Transverse colon (tissue), 4 donors: ENCODE data around the gene AGRN. TPM values are rescaled to one million over a fixed set of nuclear protein-coding genes. Genes with fewer than 3 reads are reported as not detected.
A peak's percentile ranks its signal among the peaks of the same experiment; 100 is the strongest.

Experiments
- DNase-seq: peaks from one replicate; pipeline ENCODE4 v3.0.0-alpha.2; 2019
- H3K27ac ChIP-seq, 4 donors: fragments of 200-600 bp; sonication (generic); 2 replicates each; pipeline ENCODE4 v1.5.1; 2016 to 2018; ENCODE audit warnings: inconsistent platforms in 4 of 4
- H3K27me3 ChIP-seq: fragments of 200-600 bp; sonication (generic); 2 replicates; pipeline ENCODE4 v1.5.1; 2017; ENCODE audit warnings: inconsistent platforms
- H3K36me3 ChIP-seq, 4 donors: fragments of 200-600 bp; sonication (generic); 2 replicates each; pipeline ENCODE4 v1.5.1; 2017 to 2019; ENCODE audit warnings: inconsistent platforms in 4 of 4
- H3K4me1 ChIP-seq, 4 donors: fragments of 200-600 bp; sonication (generic); 2 replicates each; pipeline ENCODE4 v1.5.1; 2017 to 2020; ENCODE audit warnings: inconsistent platforms in 4 of 4
- H3K4me3 ChIP-seq, 4 donors: fragments of 200-600 bp; sonication (generic); 1 replicate in 1 of 4; 2 replicates in 3 of 4; pipeline versions ENCODE4 v1.5.1 to v1.6.1; 2017 to 2019; ENCODE audit warnings: inconsistent platforms in 4 of 4
- H3K9me3 ChIP-seq, 2 donors: fragments of 200-600 bp; sonication (generic); 2 replicates each; pipeline ENCODE4 v1.5.1; 2017 to 2019; ENCODE audit warnings: inconsistent platforms in 2 of 2
- CTCF ChIP-seq, 5 experiments: fragments of 200-600 bp in 3 of 5; fragments of 450-650 bp in 2 of 5; sonication (generic) in 3 of 5; IDR thresholded peaks; 1 replicate in 2 of 5; 2 replicates in 3 of 5; pipeline ENCODE4 v1.5.1; 2016 to 2017; ENCODE audit warnings: antibody characterized with exemption in 5 of 5, inconsistent platforms in 3 of 5, mild to moderate bottlenecking in 2 of 5, moderate library complexity in 1 of 5
- EP300 ChIP-seq: sonication (generic); formaldehyde crosslinking; IDR thresholded peaks from one replicate; pipeline ENCODE4 v1.6.1; 2017; ENCODE audit warnings: antibody characterized with exemption, low read depth
- POLR2A ChIP-seq: fragments of 450-650 bp; IDR thresholded peaks from one replicate; pipeline ENCODE4 v1.6.1; 2016; ENCODE audit warnings: antibody characterized with exemption, mild to moderate bottlenecking, moderate library complexity
- POLR2AphosphoS5 ChIP-seq, 3 donors: sonication (generic); formaldehyde crosslinking; IDR thresholded peaks; one replicate each; pipeline ENCODE4 v1.6.1; 2016; ENCODE audit warnings: antibody characterized with exemption in 3 of 3
- WGBS, 2 donors: methylation state at CpG; one replicate each; pipeline ENCODE4 v1.1.5; 2018; ENCODE audit warnings: low coverage in 1 of 2; 5-methylcytosine and 5-hydroxymethylcytosine counted together
- in situ Hi-C, 4 donors: fragments of 200-750 bp; cut with MboI; loops; one replicate each; pipeline versions ENCODE4 v1.15.0 to v1.15.1; 2017; ENCODE audit warnings: low sequenced_read_pairs in 3 of 4, low pct_ligation_motif_present in 1 of 4, low pct_unique_long_range_greater_than_20kb in 1 of 4
- intact Hi-C: fragments of 100-400 bp; cut with DNase I; formaldehyde crosslinking; loops from one replicate; pipeline ENCODE4 v1.15.1; 2023; ENCODE audit warnings: low total_unique reads
- total RNA-seq, 4 donors: library from RNA; depleted of rRNA; stranded (reverse); fragments of >200 nt; gene quantifications; one replicate each; pipeline ENCODE4 v1.1.0, GENCODE V29; 2016

Gene AGRN
- total RNA-seq, 4 donors from 2014 or later, result 25.4 to 132 (median 44.8) TPM

- intact Hi-C loops (no loop called here), in situ Hi-C loops (no loop called here)
- WGBS, 2 donors, result 89% methylated on average over 24 of the region's 25 CpGs; no CpG with 5 or more reads in 1 of the 2 donors
- no peak overlapping the region for H3K4me3 ChIP-seq
- H3K27me3 ChIP-seq, result no peaks in the 10 kb centered on the region
- no peaks in the 10 kb centered on the region for H3K9me3 ChIP-seq
- no peak for DNase-seq
- no peaks in the 10 kb centered on the region for H3K36me3 ChIP-seq
- H3K4me1 ChIP-seq, result peaks cover 0 to 8% (median 1%) of the 10 kb centered on the region in 4 donors
- H3K27ac ChIP-seq, result no peak overlapping the region
- TF ChIP-seq POLR2A, result no peak
- TF ChIP-seq POLR2AphosphoS5 (IDR thresholded peaks at IDR 0.05), result no peak
- no peak for TF ChIP-seq EP300
- no peak for TF ChIP-seq CTCF (IDR thresholded peaks at IDR 0.05)
Measured at GRCh38 chr1:1047963-1048362, 28.0 kb downstream of the AGRN start.

DNA sequence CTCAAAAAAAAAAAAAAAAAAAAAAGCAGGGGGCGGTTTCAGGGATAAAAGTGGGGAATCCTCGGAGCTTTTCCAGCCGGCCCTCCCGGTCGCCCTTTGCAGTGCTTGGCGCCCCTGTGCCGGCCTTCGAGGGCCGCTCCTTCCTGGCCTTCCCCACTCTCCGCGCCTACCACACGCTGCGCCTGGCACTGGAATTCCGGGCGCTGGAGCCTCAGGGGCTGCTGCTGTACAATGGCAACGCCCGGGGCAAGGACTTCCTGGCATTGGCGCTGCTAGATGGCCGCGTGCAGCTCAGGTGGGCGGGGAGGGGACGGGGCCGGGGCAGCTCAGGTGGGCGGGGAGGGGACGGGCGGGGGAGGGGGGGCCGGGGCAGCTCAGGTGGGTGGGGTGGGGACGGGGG lies 28.8 kb downstream of the AGRN start:
- Histone ChIP-seq H3K27ac (no peak overlapping the region), H3K4me3 (no peak overlapping the region), H3K4me1 (peaks cover 0 to 8% (median 1%) of the 10 kb centered on the region in 4 donors), H3K9me3 (no peaks in the 10 kb centered on the region), H3K27me3 (no peaks in the 10 kb centered on the region), H3K36me3 (no peaks in the 10 kb centered on the region)
- intact Hi-C loops (no loop called here), in situ Hi-C loops (no loop called here)
- DNase-seq, result no peak
- 87 to 88% methylated on average over 6 to 15 of the region's 28 CpGs for WGBS, 2 donors
- TF ChIP-seq EP300, result no peak
- TF ChIP-seq POLR2AphosphoS5 (IDR thresholded peaks at IDR 0.05), result no peak
- TF ChIP-seq CTCF (IDR thresholded peaks at IDR 0.05), result no peak
- no peak for TF ChIP-seq POLR2A

- Histone ChIP-seq H3K4me3 (no peak overlapping the region), H3K27me3 (no peaks in the 10 kb centered on the region), H3K4me1 (peaks cover 0 to 8% (median 1%) of the 10 kb centered on the region in 4 donors), H3K27ac (no peak overlapping the region), H3K9me3 (no peaks in the 10 kb centered on the region), H3K36me3 (no peaks in the 10 kb centered on the region)
- in situ Hi-C loops (no loop called here), intact Hi-C loops (no loop called here)
- no peak for DNase-seq
- 81% methylated on average over 37 of the region's 57 CpGs; no CpG with 5 or more reads in 1 of the 2 donors for WGBS, 2 donors
- TF ChIP-seq POLR2A (no peak), CTCF (IDR thresholded peaks at IDR 0.05) (no peak), EP300 (no peak), POLR2AphosphoS5 (IDR thresholded peaks at IDR 0.05) (no peak)
Measured at GRCh38 chr1:1049318-1050165, 29.6 kb downstream of the AGRN start.

- Histone ChIP-seq H3K27ac (no peak overlapping the region), H3K27me3 (no peaks in the 10 kb centered on the region), H3K9me3 (no peaks in the 10 kb centered on the region), H3K4me3 (no peak overlapping the region), H3K36me3 (no peaks in the 10 kb centered on the region), H3K4me1 (peaks cover 0 to 8% (median 1%) of the 10 kb centered on the region in 4 donors)
- in situ Hi-C loops, result no loop called here
- TF ChIP-seq POLR2A, result no peak
- TF ChIP-seq CTCF (IDR thresholded peaks at IDR 0.05), result no peak
- no peak for TF ChIP-seq POLR2AphosphoS5 (IDR thresholded peaks at IDR 0.05)
- no peak for TF ChIP-seq EP300
- 35% methylated on average over 28 of the region's 32 CpGs; no CpG with 5 or more reads in 1 of the 2 donors for WGBS, 2 donors
- intact Hi-C loops, result no loop called here
- peak; percentile 75 for DNase-seq
Measured at GRCh38 chr1:1050577-1051052, 30.7 kb downstream of the AGRN start.
